GM23338 (cell line): ENCODE data around the gene GLI1. TPM values are rescaled to one million over a fixed set of nuclear protein-coding genes. Genes with fewer than 3 reads are reported as not detected.

Experiments used
- ATAC-seq: fragments of 200-7000 bp; cut with Tn5 transposase; 3 replicates; pipeline ENCODE4 v1.9.1; 2020
- DNase-seq: peaks from one replicate; pipeline ENCODE4 v3.0.0-alpha.2; 2015; ENCODE audit warnings: low spot score
- H2AFZ ChIP-seq: fragments of 200-600 bp; sonication (generic); 2 replicates; pipeline ENCODE4 v1.8.0; 2016; ENCODE audit warnings: antibody characterized with exemption, mild to moderate bottlenecking, moderate library complexity
- H3F3A ChIP-seq: fragments of 200-600 bp; sonication (generic); replicated peaks from 2 replicates; pipeline ENCODE4 v1.8.0; 2017; ENCODE audit warnings: antibody characterized with exemption, mixed run types, low read depth
- H3K27ac ChIP-seq: fragments of 200-600 bp; sonication (generic); 2 replicates; pipeline ENCODE4 v1.6.1; 2016; ENCODE audit warnings: low read depth
- H3K27me3 ChIP-seq: fragments of 200-600 bp; sonication (generic); 2 replicates; pipeline ENCODE4 v1.8.0; 2016; ENCODE audit warnings: mild to moderate bottlenecking, mixed run types, moderate library complexity; ENCODE audit not compliant: insufficient read depth
- H3K36me3 ChIP-seq: fragments of 200-600 bp; sonication (generic); 2 replicates; pipeline ENCODE4 v1.8.0; 2016; ENCODE audit warnings: mild to moderate bottlenecking; ENCODE audit not compliant: insufficient read depth
- H3K4me1 ChIP-seq: fragments of 200-600 bp; sonication (generic); 2 replicates; pipeline ENCODE4 v1.8.0; 2016; ENCODE audit warnings: mild to moderate bottlenecking, moderate library complexity; ENCODE audit not compliant: insufficient read depth
- H3K4me2 ChIP-seq: fragments of 200-600 bp; sonication (generic); 2 replicates; pipeline ENCODE4 v1.7.1; 2017; ENCODE audit warnings: mixed run types
- H3K4me3 ChIP-seq: fragments of 200-600 bp; sonication (generic); 2 replicates; pipeline ENCODE4 v1.6.1; 2016; ENCODE audit warnings: mixed run types
- H3K79me2 ChIP-seq: fragments of 200-600 bp; sonication (generic); replicated peaks from 2 replicates; pipeline ENCODE4 v1.8.0; 2017; ENCODE audit warnings: mild to moderate bottlenecking; ENCODE audit not compliant: insufficient read depth
- H3K9me2 ChIP-seq: fragments of 200-600 bp; sonication (generic); 2 replicates; pipeline ENCODE4 v1.8.0; 2017; ENCODE audit not compliant: insufficient read depth
- H4K20me1 ChIP-seq: fragments of 200-600 bp; sonication (generic); replicated peaks from 2 replicates; pipeline ENCODE4 v1.8.0; 2017; ENCODE audit warnings: mild to moderate bottlenecking; ENCODE audit not compliant: insufficient read depth
- H3K27ac Mint-ChIP-seq: 2 replicates; pipeline ENCODE4 v1.8.0; 2020; ENCODE audit warnings: inconsistent platforms, mild to moderate bottlenecking, moderate library complexity, mixed read lengths
- H3K27me3 Mint-ChIP-seq: 3 replicates; pipeline ENCODE4 v1.8.0; 2022; ENCODE audit warnings: low read depth, mild to moderate bottlenecking, moderate library complexity, mixed read lengths, inconsistent platforms; ENCODE audit not compliant: insufficient read depth, poor library complexity
- H3K36me3 Mint-ChIP-seq: 3 replicates; pipeline ENCODE4 v1.8.0; 2021; ENCODE audit warnings: low read depth, mild to moderate bottlenecking, inconsistent platforms, moderate library complexity, mixed read lengths
- H3K4me1 Mint-ChIP-seq: 3 replicates; pipeline ENCODE4 v1.8.0; 2020; ENCODE audit warnings: mild to moderate bottlenecking, inconsistent platforms, mixed read lengths
- H3K4me3 Mint-ChIP-seq: 3 replicates; pipeline ENCODE4 v1.8.0; 2021; ENCODE audit warnings: moderate library complexity, mild to moderate bottlenecking, inconsistent platforms, mixed read lengths
- H3K9me3 Mint-ChIP-seq: 3 replicates; pipeline ENCODE4 v1.8.0; 2020; ENCODE audit warnings: moderate library complexity, mild to moderate bottlenecking, inconsistent platforms, mixed read lengths
- CREB1 ChIP-seq: fragments of 250-450 bp; sonication (Bioruptor Pico); IDR thresholded peaks from 2 replicates; pipeline ENCODE4 v1.5.0; 2020; ENCODE audit warnings: low read depth, mild to moderate bottlenecking, moderate library complexity
- CTCF ChIP-seq, 2 experiments: fragments of 200-600 bp in 1 of 2; sonication (generic) in 1 of 2; conservative IDR thresholded peaks; 2 replicates each; pipeline versions ENCODE4 v1.5.1 to v1.6.1; 2016 to 2017; ENCODE audit warnings: antibody characterized with exemption in 2 of 2, low read depth in 2 of 2, mild to moderate bottlenecking in 2 of 2, moderate library complexity in 1 of 2
- ETS1 ChIP-seq: IDR thresholded peaks from 2 replicates; pipeline ENCODE4 v1.6.1; 2016; ENCODE audit warnings: antibody characterized with exemption
- EZH2 ChIP-seq: fragments of 200-600 bp; sonication (generic); IDR thresholded peaks from one replicate; pipeline ENCODE4 v1.8.0; 2017; ENCODE audit warnings: antibody characterized with exemption, mild to moderate bottlenecking, low read depth; ENCODE audit not compliant: unreplicated experiment
- EZH2phosphoT487 ChIP-seq: fragments of 200-600 bp; sonication (generic); IDR thresholded peaks from one replicate; pipeline ENCODE4 v1.8.1; 2018; ENCODE audit warnings: antibody characterized with exemption; ENCODE audit not compliant: unreplicated experiment
- JUNB ChIP-seq: IDR thresholded peaks from one replicate; pipeline ENCODE4 v1.6.1; 2016; ENCODE audit warnings: antibody characterized with exemption; ENCODE audit not compliant: unreplicated experiment
- NANOG ChIP-seq: IDR thresholded peaks from 2 replicates; pipeline ENCODE4 v1.6.1; 2016; ENCODE audit warnings: antibody characterized with exemption, borderline replicate concordance
- POLR2AphosphoS5 ChIP-seq: IDR thresholded peaks from 2 replicates; pipeline ENCODE4 v1.6.1; 2016; ENCODE audit warnings: antibody characterized with exemption, low read depth
- REST ChIP-seq: IDR thresholded peaks from one replicate; pipeline ENCODE4 v1.6.1; 2018; ENCODE audit warnings: antibody characterized with exemption; ENCODE audit not compliant: unreplicated experiment
- STAT1 ChIP-seq: IDR thresholded peaks from one replicate; pipeline ENCODE4 v1.6.1; 2016; ENCODE audit warnings: antibody characterized with exemption; ENCODE audit not compliant: unreplicated experiment
- ZNF114 ChIP-seq: fragments of 250-450 bp; sonication (Bioruptor Pico); IDR thresholded peaks from 2 replicates; pipeline ENCODE4 v1.5.0; 2020; ENCODE audit warnings: mild to moderate bottlenecking, moderate library complexity
- ZNF331 ChIP-seq: fragments of 250-450 bp; sonication (Bioruptor Pico); IDR thresholded peaks from 2 replicates; pipeline ENCODE4 v1.5.0; 2020; ENCODE audit warnings: low read depth, mild to moderate bottlenecking, moderate library complexity
- ZNF462 ChIP-seq: fragments of 250-450 bp; sonication (Bioruptor Pico); IDR thresholded peaks from 2 replicates; pipeline ENCODE4 v1.5.0; 2020; ENCODE audit warnings: mild to moderate bottlenecking, moderate library complexity
- polyA plus RNA-seq: library from polyadenylated mRNA; unstranded; fragments of >200 nt; fragmentation: Nextera tagmentation; extraction: Ambion mirVana; gene quantifications from 2 replicates; pipeline ENCODE4 v1.2.1, GENCODE V29; 2016
- total RNA-seq: library from RNA; depleted of rRNA; stranded (reverse); fragments of >200 nt; shearing (Covaris generic); gene quantifications from 2 replicates; pipeline ENCODE4 v1.2.3, GENCODE V29; 2014

GLI1 gene
- total and polyA plus RNA-seq, 2 experiments from 2014 or later: 5.6 to 18.1 TPM

GRCh38 chr12:57449375-57449774 lies 10.2 kb upstream of the GLI1 start:
- no peaks in the 10 kb centered on the region; the same call in 2 of the 3 replicates for H3K9me3 Mint-ChIP-seq
- Histone ChIP-seq H3K27ac (no peak overlapping the region), H4K20me1 (no peaks in the 10 kb centered on the region), H2AFZ (no peak overlapping the region), H3K4me2 (no peak overlapping the region), H3F3A (0 out of 2 replicates have a peak, but pooled peaks cover 4% of the 10 kb centered on the region), H3K4me3 (no peak overlapping the region), H3K4me1 (peaks cover 26% of the 10 kb centered on the region), H3K79me2 (no peaks in the 10 kb centered on the region), H3K36me3 (no peaks in the 10 kb centered on the region), H3K27me3 (no peaks in the 10 kb centered on the region), H3K9me2 (no peaks in the 10 kb centered on the region)
- TF ChIP-seq CTCF (conservative IDR thresholded peaks at IDR 0.05; ENCODE audit: low read depth in 2 of 2) (no peak), CREB1 (CRISPR knock-in tag) (no peak), POLR2AphosphoS5 (no peak), EZH2 (no peak), STAT1 (no peak), ZNF331 (CRISPR knock-in tag) (no peak), ZNF462 (CRISPR knock-in tag) (no peak), REST (no peak), ETS1 (no peak), NANOG (no peak), EZH2phosphoT487 (no peak), ZNF114 (CRISPR knock-in tag) (no peak), JUNB (no peak)
- no peak overlapping the region for H3K27ac Mint-ChIP-seq
- DNase-seq (no peak), ATAC-seq (no peak)
- H3K36me3 Mint-ChIP-seq: peaks cover 2% of the 10 kb centered on the region; the same call in 1 of the 3 replicates
- H3K4me3 Mint-ChIP-seq: no peak overlapping the region
- peaks cover 22% of the 10 kb centered on the region for H3K4me1 Mint-ChIP-seq
- peaks cover 9% of the 10 kb centered on the region for H3K27me3 Mint-ChIP-seq
